ENCODE data around the gene C1QTNF9. TPM values are rescaled to one million over a fixed set of nuclear protein-coding genes. Genes with fewer than 3 reads are reported as not detected.

C1QTNF9 gene
- total and polyA plus RNA-seq, 2 of the 8 experiments (the other 6 are each of a cell fraction or from before 2014, with no cell fraction given) = not detected

GRCh38 chr13:24277761-24278160, 31.6 kb upstream of the C1QTNF9 start (continued):
- TF ChIP-seq CHD7 (IDR thresholded peaks at IDR 0.05; ENCODE audit: insufficient replicate concordance, low read length) (no peak), TCF12 (IDR thresholded peaks at IDR 0.05; ENCODE audit: low read depth, low read length) (no peak)
